ENCODE measurements around the gene SHH. TPM values are rescaled to one million over a fixed set of nuclear protein-coding genes. Genes with fewer than 3 reads are reported as not detected.

Gene SHH
- polyA plus RNA-seq, 1 donor (not counting 4 experiments of a cell fraction or from before 2014, with no cell fraction given) = not detected

- Histone ChIP-seq H3K36me3 (ENCODE audit: control insufficient read depth in 2 of 2, extremely low read depth in 1 of 2, insufficient read depth in 2 of 2, low read length in 2 of 2) (peaks cover 19 to 28% of the 10 kb centered on the region in 2 experiments), H3K4me1 (ENCODE audit: control insufficient read depth, extremely low read depth, insufficient read depth, low read length) (no peaks in the 10 kb centered on the region)
- no peak for FAIRE-seq
Observed at GRCh38 chr7:155763691-155764437, 48.4 kb downstream of the SHH start.

GRCh38 chr7:155763122-155763521 lies 49.1 kb downstream of the SHH start:
- Histone ChIP-seq H3K36me3 (ENCODE audit: control insufficient read depth in 2 of 2, extremely low read depth in 1 of 2, insufficient read depth in 2 of 2, low read length in 2 of 2) (peaks cover 19 to 28% of the 10 kb centered on the region in 2 experiments), H2AFZ (ENCODE audit: control insufficient read depth, low read length) (no peak overlapping the region), H3K9ac (ENCODE audit: control insufficient read depth, extremely low read depth, insufficient read depth, low read length) (no peak overlapping the region), H3K9me3 (ENCODE audit: control insufficient read depth, low read depth, low read length) (no peaks in the 10 kb centered on the region), H3K27ac (ENCODE audit: control insufficient read depth, insufficient read depth, low read length) (no peak overlapping the region), H3K4me2 (ENCODE audit: control insufficient read depth, extremely low read depth, insufficient read depth, low read depth, low read length) (no peak overlapping the region), H3K4me3 (ENCODE audit: control insufficient read depth in 2 of 3, extremely low read depth in 1 of 3, insufficient read depth in 2 of 3, low read depth in 1 of 3, low read length in 3 of 3) (no peak overlapping the region), H3K27me3 (ENCODE audit: control insufficient read depth, extremely low read depth, insufficient read depth, low read length) (no peaks in the 10 kb centered on the region), H3K9me1 (ENCODE audit: control insufficient read depth, extremely low read depth, insufficient read depth, low read length) (peaks cover 3% of the 10 kb centered on the region), H3K4me1 (ENCODE audit: control insufficient read depth, extremely low read depth, insufficient read depth, low read length) (no peaks in the 10 kb centered on the region), H3K79me2 (ENCODE audit: control insufficient read depth, insufficient read depth, low read length) (peaks cover 33% of the 10 kb centered on the region), H4K20me1 (ENCODE audit: control insufficient read depth, extremely low read depth, insufficient read depth, low read length) (no peaks in the 10 kb centered on the region)
- DNase-seq (ENCODE audit: low read depth, low spot score) (no peak), FAIRE-seq (no peak)
- TF ChIP-seq CTCF (optimal IDR thresholded peaks at IDR 0.05 in 1 of 3, IDR thresholded peaks at IDR 0.05 in 1 of 3, conservative IDR thresholded peaks at IDR 0.05 in 1 of 3; ENCODE audit: extremely low read depth in 1 of 3, insufficient read depth in 2 of 3, low read length in 3 of 3) = no peak
- no peak for TF ChIP-seq EZH2 (IDR thresholded peaks at IDR 0.05; ENCODE audit: low read length)
- dilution Hi-C loops (cut with MboI; ENCODE audit: extremely low pct_ligation_motif_present, low sequenced_read_pairs) = no loop called here

More at GRCh38 chr7:155763691-155764437, 48.4 kb downstream of the SHH start:
- H3K9ac ChIP-seq (ENCODE audit: control insufficient read depth, extremely low read depth, insufficient read depth, low read length) = no peak overlapping the region
- no peak overlapping the region for H3K4me2 ChIP-seq (ENCODE audit: control insufficient read depth, extremely low read depth, insufficient read depth, low read depth, low read length)
- no peak overlapping the region for H2AFZ ChIP-seq (ENCODE audit: control insufficient read depth, low read length)
- H3K9me1 ChIP-seq (ENCODE audit: control insufficient read depth, extremely low read depth, insufficient read depth, low read length) = peaks cover 3% of the 10 kb centered on the region
- H3K27ac ChIP-seq (ENCODE audit: control insufficient read depth, insufficient read depth, low read length) = no peak overlapping the region
- no peaks in the 10 kb centered on the region for H3K9me3 ChIP-seq (ENCODE audit: control insufficient read depth, low read depth, low read length)
- H4K20me1 ChIP-seq (ENCODE audit: control insufficient read depth, extremely low read depth, insufficient read depth, low read length) = no peaks in the 10 kb centered on the region
- no peak for DNase-seq (ENCODE audit: low read depth, low spot score)
- H3K27me3 ChIP-seq (ENCODE audit: control insufficient read depth, extremely low read depth, insufficient read depth, low read length) = no peaks in the 10 kb centered on the region
- TF ChIP-seq EZH2 (IDR thresholded peaks at IDR 0.05; ENCODE audit: low read length) (no peak), CTCF (optimal IDR thresholded peaks at IDR 0.05 in 1 of 3, IDR thresholded peaks at IDR 0.05 in 1 of 3, conservative IDR thresholded peaks at IDR 0.05 in 1 of 3; ENCODE audit: extremely low read depth in 1 of 3, insufficient read depth in 2 of 3, low read length in 3 of 3) (no peak)
- H3K4me3 ChIP-seq (ENCODE audit: control insufficient read depth in 2 of 3, extremely low read depth in 1 of 3, insufficient read depth in 2 of 3, low read depth in 1 of 3, low read length in 3 of 3) = no peak overlapping the region
- H3K79me2 ChIP-seq (ENCODE audit: control insufficient read depth, insufficient read depth, low read length) = peaks cover 26% of the 10 kb centered on the region
- dilution Hi-C loops (cut with MboI; ENCODE audit: extremely low pct_ligation_motif_present, low sequenced_read_pairs) = no loop called here
